H1 (cell line): Measurements from ENCODE around the gene AOPEP. TPM values are rescaled to one million over a fixed set of nuclear protein-coding genes. Genes with fewer than 3 reads are reported as not detected.

Experiments used
- CTCF ChIA-PET: fragments of 300-600 bp; sonication (Branson Sonifier 250); formaldehyde crosslinking; loops from one replicate; lab custom pipeline; 2021; ENCODE audit not compliant: partially characterized antibody; lab: Charles Lee
- POLR2A ChIA-PET: fragments of 300-600 bp; sonication (Branson Sonifier 250); formaldehyde crosslinking; loops from one replicate; lab custom pipeline; 2021; ENCODE audit warnings: inconsistent platforms; ENCODE audit not compliant: partially characterized antibody; lab: Charles Lee
- DNase-seq, 2 experiments: peaks; one replicate each; pipeline versions ENCODE4 v3.0.0 to v3.0.0-alpha.2; 2010 to 2022; ENCODE audit warnings: low spot score in 2 of 2, low read depth in 1 of 2, mixed read lengths in 1 of 2
- FAIRE-seq: peaks from 2 replicates; lab custom pipeline; 2011; peaks lifted over from hg19 to GRCh38; lab: Jason Lieb, UNC
- H2AFZ ChIP-seq: 2 replicates; pipeline ENCODE4 v1.8.1; 2012; ENCODE audit warnings: low read length, inconsistent platforms
- H2AK5ac ChIP-seq: 2 replicates; pipeline ENCODE4 v1.6.1; 2013; ENCODE audit warnings: low read depth, low read length
- H2BK120ac ChIP-seq: replicated peaks from 2 replicates; pipeline ENCODE3; 2013; ENCODE audit warnings: low read depth, low read length, inconsistent platforms
- H2BK12ac ChIP-seq: 2 replicates; pipeline ENCODE4 v1.6.1; 2013; ENCODE audit warnings: low read depth, low read length
- H2BK15ac ChIP-seq: 2 replicates; pipeline ENCODE4 v1.6.1; 2013; ENCODE audit warnings: low read length
- H2BK20ac ChIP-seq: 2 replicates; pipeline ENCODE4 v1.6.1; 2013; ENCODE audit warnings: low read length
- H2BK5ac ChIP-seq: 2 replicates; pipeline ENCODE4 v1.6.1; 2013; ENCODE audit warnings: low read depth, low read length
- H3K14ac ChIP-seq: 2 replicates; pipeline ENCODE4 v1.6.1; 2013; ENCODE audit warnings: inconsistent platforms; ENCODE audit not compliant: insufficient read length
- H3K18ac ChIP-seq: 2 replicates; pipeline ENCODE4 v1.6.1; 2013; ENCODE audit warnings: low read length; ENCODE audit errors: extremely low read depth
- H3K23ac ChIP-seq: 2 replicates; pipeline ENCODE4 v1.6.1; 2013; ENCODE audit warnings: inconsistent platforms; ENCODE audit not compliant: insufficient read length
- H3K23me2 ChIP-seq: 2 replicates; pipeline ENCODE4 v1.6.1; 2013; ENCODE audit warnings: low read depth, low read length
- H3K27ac ChIP-seq: 2 replicates; pipeline ENCODE4 v1.6.1; 2011; ENCODE audit warnings: low read depth, low read length, inconsistent platforms
- H3K27me3 ChIP-seq, 4 experiments: replicated peaks in 1 of 4; 1 replicate in 1 of 4; 2 replicates in 3 of 4; pipeline versions ENCODE4 v1.6.1 to v1.8.1; 2011 to 2013; ENCODE audit warnings: low read length in 3 of 4, mild to moderate bottlenecking in 3 of 4, inconsistent platforms in 2 of 4, mixed read lengths in 2 of 4, moderate library complexity in 1 of 4; ENCODE audit not compliant: control insufficient read depth in 3 of 4, insufficient read depth in 3 of 4; ENCODE audit errors: extremely low read depth in 1 of 4
- H3K36me3 ChIP-seq, 4 experiments: 2 replicates each; pipeline versions ENCODE4 v1.6.1 to v1.8.1; 2011 to 2013; ENCODE audit warnings: mild to moderate bottlenecking in 4 of 4, low read length in 3 of 4, moderate library complexity in 2 of 4, control low read depth in 1 of 4, inconsistent platforms in 1 of 4; ENCODE audit not compliant: insufficient read depth in 4 of 4, control insufficient read depth in 2 of 4
- H3K4ac ChIP-seq: replicated peaks from 2 replicates; pipeline ENCODE3; 2013; ENCODE audit warnings: low read length, low read depth, mixed read lengths, inconsistent platforms; ENCODE audit not compliant: insufficient read length
- H3K4me1 ChIP-seq, 4 experiments: replicated peaks in 1 of 4; 1 replicate in 1 of 4; 2 replicates in 3 of 4; pipeline versions ENCODE4 v1.6.1 to v1.8.1; 2011 to 2013; ENCODE audit warnings: low read length in 3 of 4, inconsistent platforms in 2 of 4, mixed read lengths in 1 of 4; ENCODE audit not compliant: insufficient read depth in 4 of 4, control insufficient read depth in 3 of 4
- H3K4me2 ChIP-seq, 2 experiments: 2 replicates each; pipeline versions ENCODE4 v1.6.1 to v1.8.1; 2011 to 2013; ENCODE audit warnings: low read depth in 2 of 2, low read length in 2 of 2, control low read depth in 1 of 2, inconsistent platforms in 1 of 2, mild to moderate bottlenecking in 1 of 2; ENCODE audit not compliant: insufficient read depth in 1 of 2
- H3K4me3 ChIP-seq, 4 experiments: fragments of 200-600, 300-600 bp in 1 of 4; sonication (generic), shearing (Covaris generic), sonication (Bioruptor Twin) in 1 of 4; 2 replicates each; pipeline versions ENCODE4 v1.5.1 to v1.8.1; 2011 to 2016; ENCODE audit warnings: low read length in 4 of 4, low read depth in 3 of 4, control low read depth in 2 of 4, inconsistent platforms in 2 of 4, mild to moderate bottlenecking in 2 of 4, mixed read lengths in 1 of 4, moderate library complexity in 1 of 4; ENCODE audit not compliant: insufficient read depth in 2 of 4; ENCODE audit errors: extremely low read depth in 1 of 4
- H3K56ac ChIP-seq: replicated peaks from 2 replicates; pipeline ENCODE3; 2013; ENCODE audit warnings: low read depth, mild to moderate bottlenecking, mixed read lengths, low read length, inconsistent platforms; ENCODE audit not compliant: insufficient read length
- H3K79me1 ChIP-seq: 2 replicates; pipeline ENCODE4 v1.6.1; 2013; ENCODE audit warnings: low read depth, low read length, control low read depth
- H3K79me2 ChIP-seq, 2 experiments: 2 replicates each; pipeline versions ENCODE4 v1.6.1 to v1.8.1; 2012 to 2013; ENCODE audit warnings: low read length in 2 of 2, mild to moderate bottlenecking in 2 of 2, inconsistent platforms in 1 of 2; ENCODE audit not compliant: insufficient read depth in 2 of 2, control insufficient read depth in 1 of 2
- H3K9ac ChIP-seq, 4 experiments: replicated peaks in 1 of 4; 1 replicate in 1 of 4; 2 replicates in 3 of 4; pipeline versions ENCODE4 v1.6.1 to v1.8.1; 2011 to 2013; ENCODE audit warnings: low read depth in 3 of 4, low read length in 3 of 4, control low read depth in 2 of 4, mild to moderate bottlenecking in 2 of 4, moderate library complexity in 2 of 4, inconsistent platforms in 1 of 4; ENCODE audit errors: extremely low read depth in 1 of 4
- H3K9me3 ChIP-seq, 2 experiments: 2 replicates each; pipeline versions ENCODE4 v1.6.1 to v1.8.1; 2012 to 2013; ENCODE audit warnings: mild to moderate bottlenecking in 2 of 2, moderate library complexity in 2 of 2, control low read depth in 1 of 2, inconsistent platforms in 1 of 2, low read depth in 1 of 2, low read length in 1 of 2, mixed read lengths in 1 of 2; ENCODE audit not compliant: insufficient read depth in 2 of 2
- H4K20me1 ChIP-seq, 2 experiments: replicated peaks in 1 of 2; 2 replicates each; pipeline versions ENCODE3 to v1.8.1; 2011 to 2013; ENCODE audit warnings: inconsistent platforms in 2 of 2, low read length in 2 of 2, mild to moderate bottlenecking in 1 of 2; ENCODE audit not compliant: insufficient read depth in 2 of 2, control insufficient read depth in 1 of 2
- H4K5ac ChIP-seq: 2 replicates; pipeline ENCODE4 v1.6.1; 2013; ENCODE audit warnings: low read length, low read depth, mixed read lengths, inconsistent platforms; ENCODE audit not compliant: insufficient read length
- H4K8ac ChIP-seq: 2 replicates; pipeline ENCODE4 v1.8.0; 2013; ENCODE audit warnings: mild to moderate bottlenecking, moderate library complexity, low read length, inconsistent platforms; ENCODE audit not compliant: insufficient read depth; ENCODE audit errors: extremely low read depth
- H4K91ac ChIP-seq: replicated peaks from 2 replicates; pipeline ENCODE3; 2013; ENCODE audit warnings: low read length, mixed read lengths, inconsistent platforms; ENCODE audit not compliant: insufficient read length
- ATF3 ChIP-seq: IDR thresholded peaks from 2 replicates; pipeline ENCODE4 v1.6.1; 2011; ENCODE audit warnings: low read depth, mild to moderate bottlenecking, low read length; ENCODE audit not compliant: insufficient read depth
- CHD2 ChIP-seq: IDR thresholded peaks from 2 replicates; pipeline ENCODE4 v1.6.1; 2012; ENCODE audit warnings: low read length, improper control_type of control experiment
- EGR1 ChIP-seq: IDR thresholded peaks from 2 replicates; pipeline ENCODE4 v1.6.1; 2011; ENCODE audit warnings: low read depth, low read length, borderline replicate concordance
- EZH2 ChIP-seq: fragments of 200-600 bp; sonication (generic); IDR thresholded peaks from 2 replicates; pipeline ENCODE4 v1.7.1; 2012; ENCODE audit warnings: low read depth, mild to moderate bottlenecking, moderate library complexity, low read length, inconsistent platforms; ENCODE audit not compliant: severe bottlenecking
- GTF2F1 ChIP-seq: IDR thresholded peaks from 2 replicates; pipeline ENCODE4 v1.6.1; 2012; ENCODE audit warnings: low read depth, low read length, improper control_type of control experiment, borderline replicate concordance
- HDAC2 ChIP-seq, 2 experiments: fragments of 300-600 bp in 1 of 2; sonication (generic) in 1 of 2; IDR thresholded peaks; 2 replicates each; pipeline ENCODE4 v1.6.1; 2011 to 2012; ENCODE audit warnings: low read depth in 2 of 2, low read length in 2 of 2, mild to moderate bottlenecking in 2 of 2, moderate library complexity in 2 of 2, borderline replicate concordance in 1 of 2, inconsistent platforms in 1 of 2
- JUND ChIP-seq: IDR thresholded peaks from 2 replicates; pipeline ENCODE4 v1.6.1; 2011; ENCODE audit warnings: mild to moderate bottlenecking, improper control_type of control experiment, low read length
- KDM1A ChIP-seq: fragments of 200-600, 300-600 bp; sonication (generic); IDR thresholded peaks from 2 replicates; pipeline ENCODE4 v1.7.1; 2016; ENCODE audit warnings: mild to moderate bottlenecking, low read length, borderline replicate concordance
- KDM4A ChIP-seq: IDR thresholded peaks from one replicate; pipeline ENCODE4 v1.7.1; 2012; ENCODE audit warnings: low read depth, mild to moderate bottlenecking, moderate library complexity, low read length, inconsistent platforms; ENCODE audit not compliant: severe bottlenecking
- PHF8 ChIP-seq: fragments of 200-600 bp; sonication (generic); conservative IDR thresholded peaks from 2 replicates; pipeline ENCODE4 v1.7.1; 2012; ENCODE audit warnings: low read depth, mild to moderate bottlenecking, inconsistent platforms, low read length, moderate library complexity
- SIN3A ChIP-seq, 2 experiments: IDR thresholded peaks in 1 of 2; conservative IDR thresholded peaks in 1 of 2; 2 replicates each; pipeline ENCODE4 v1.6.1; 2011 to 2012; ENCODE audit warnings: low read length in 2 of 2, improper control_type of control experiment in 1 of 2, low read depth in 1 of 2, mild to moderate bottlenecking in 1 of 2
- YY1 ChIP-seq: IDR thresholded peaks from 2 replicates; pipeline ENCODE4 v1.6.1; 2011; ENCODE audit warnings: low read depth, mild to moderate bottlenecking, low read length
- WGBS, 2 experiments: shearing (Covaris generic) in 1 of 2; methylation state at CpG; one replicate each; pipeline versions ENCODE4 v1.1.6 to v1.1.7; 2013 to 2015; ENCODE audit warnings: low lambda C conversion rate in 2 of 2, mixed read lengths in 2 of 2, inconsistent platforms in 1 of 2, low coverage in 1 of 2, missing lambda C conversion rate in 1 of 2; ENCODE audit not compliant: insufficient replicate concordance in 2 of 2, insufficient coverage in 1 of 2, insufficient read length in 1 of 2; ENCODE audit errors: extremely low coverage in 1 of 2, missing lambda C conversion rate in 1 of 2; 5-methylcytosine and 5-hydroxymethylcytosine counted together
- polyA plus RNA-seq, 7 experiments: library from polyadenylated mRNA; depleted of rRNA in 3 of 7; stranded (reverse) in 5 of 7; unstranded in 2 of 7; fragments of >200 nt in 5 of 7; fragments of 200-250 nt in 2 of 7; gene quantifications; 1 replicate in 5 of 7; 2 replicates in 1 of 7; 4 replicates in 1 of 7; pipeline versions ENCODE4 v1.2.1 to v1.2.3, GENCODE V29; 2011 to 2013; ENCODE audit warnings: missing spikeins in 2 of 7, mixed read lengths in 2 of 7
- total RNA-seq: library from RNA; stranded (reverse); fragmentation: NEBNext Ultra II Directional; extraction: Animal tissue kit (Norgen Biotek cat#: 25700); gene quantifications from 2 replicates; pipeline ENCODE4 v1.2.1, GENCODE V29; 2021

AOPEP gene
- total and polyA plus RNA-seq, 2 of the 8 experiments (the other 6 are each of a cell fraction or from before 2014, with no cell fraction given), result 6.1 to 14.3 TPM

- H4K20me1 ChIP-seq, result no peaks in the 10 kb centered on the region
- H2BK120ac ChIP-seq, result no peak overlapping the region
- no peaks in the 10 kb centered on the region for H3K9me3 ChIP-seq
- H2BK5ac ChIP-seq, result no peak overlapping the region
- H3K23ac ChIP-seq, result no peak overlapping the region
- H3K56ac ChIP-seq, result no peak overlapping the region
- no peak overlapping the region for H4K5ac ChIP-seq
- no peak overlapping the region for H4K8ac ChIP-seq
- no peak overlapping the region for H2BK12ac ChIP-seq
- 92% methylated on average over 9 of the region's 9 CpGs; no CpG with 5 or more reads in 1 of the 2 experiments for WGBS, 2 experiments
- no peak overlapping the region for H2AFZ ChIP-seq
- H3K79me1 ChIP-seq, result no peaks in the 10 kb centered on the region
- H2AK5ac ChIP-seq, result no peak overlapping the region
- no peak overlapping the region for H3K4ac ChIP-seq
- no peak overlapping the region for H3K4me3 ChIP-seq
- H3K9ac ChIP-seq, result no peak overlapping the region
- H2BK15ac ChIP-seq, result no peak overlapping the region
- H3K27me3 ChIP-seq, result no peaks in the 10 kb centered on the region
- H3K23me2 ChIP-seq, result no peaks in the 10 kb centered on the region
- no peak overlapping the region for H3K14ac ChIP-seq
- no peak for DNase-seq
- no peaks in the 10 kb centered on the region for H3K79me2 ChIP-seq
- no peak overlapping the region for H2BK20ac ChIP-seq
- no peak overlapping the region for H3K4me2 ChIP-seq
- peaks cover 4 to 16% (median 6%) of the 10 kb centered on the region in 4 experiments; a peak in 6 of 7 replicates for H3K4me1 ChIP-seq
- H4K91ac ChIP-seq, result no peak overlapping the region
- FAIRE-seq, result no peak
- POLR2A ChIA-PET, result no interaction called here
- no peaks in the 10 kb centered on the region for H3K36me3 ChIP-seq
- no peak overlapping the region for H3K18ac ChIP-seq
- CTCF ChIA-PET, result interaction anchor here (1.1 to 2.0 kb wide), 2 partner anchors 31 to 202 kb away, joined by 3 to 4 read pairs; no protein-coding TSS in a partner anchor
- no peak overlapping the region for H3K27ac ChIP-seq
- no peak for TF ChIP-seq EGR1
- no peak for TF ChIP-seq JUND
- no peak for TF ChIP-seq EZH2
- TF ChIP-seq KDM4A, result no peak
- TF ChIP-seq SIN3A (conservative IDR thresholded peaks at IDR 0.05 in 1 of 2, IDR thresholded peaks at IDR 0.05 in 1 of 2; ENCODE audit: low read depth in 1 of 2, low read length in 2 of 2), result no peak
- no peak for TF ChIP-seq HDAC2 (IDR thresholded peaks at IDR 0.05; ENCODE audit: borderline replicate concordance in 1 of 2, low read depth in 2 of 2, low read length in 2 of 2)
- TF ChIP-seq GTF2F1, result no peak
- TF ChIP-seq ATF3, result no peak
- TF ChIP-seq PHF8, result no peak
- no peak for TF ChIP-seq KDM1A
- TF ChIP-seq YY1, result no peak
- no peak for TF ChIP-seq CHD2
Measured at GRCh38 chr9:94984891-94985476, 258.5 kb downstream of the AOPEP start.
